HG02884 (cell line): Measurements from ENCODE around the gene GJA10.

Experiments used
- ATAC-seq: cut with Tn5 transposase; IDR thresholded peaks from one replicate; pipeline ENCODE4 v1.9.1; 2021; ENCODE audit warnings: mild to moderate bottlenecking, moderate library complexity; ENCODE audit not compliant: unreplicated experiment

The GJA10 gene

DNA sequence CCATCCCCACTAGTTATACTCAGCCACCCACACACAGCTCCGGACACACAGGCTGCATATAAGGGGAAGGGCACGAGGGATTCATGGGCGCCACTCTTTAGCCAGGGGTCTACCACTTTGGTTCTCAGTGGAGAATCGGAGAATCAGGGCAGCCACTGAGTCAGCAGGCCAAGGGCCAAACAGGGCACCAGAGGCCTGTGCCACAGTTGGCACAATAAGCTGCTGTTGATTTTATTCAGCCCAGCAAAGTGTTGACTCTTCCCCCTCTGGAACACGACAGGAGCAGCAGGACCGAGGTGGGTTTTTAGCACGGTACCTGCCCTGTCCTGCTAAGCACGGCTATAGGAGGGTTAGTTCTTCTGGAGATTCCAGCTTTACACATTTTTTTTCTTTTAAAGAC is 48.3 kb downstream of the GJA10 start:
- ATAC-seq = no peak

DNA sequence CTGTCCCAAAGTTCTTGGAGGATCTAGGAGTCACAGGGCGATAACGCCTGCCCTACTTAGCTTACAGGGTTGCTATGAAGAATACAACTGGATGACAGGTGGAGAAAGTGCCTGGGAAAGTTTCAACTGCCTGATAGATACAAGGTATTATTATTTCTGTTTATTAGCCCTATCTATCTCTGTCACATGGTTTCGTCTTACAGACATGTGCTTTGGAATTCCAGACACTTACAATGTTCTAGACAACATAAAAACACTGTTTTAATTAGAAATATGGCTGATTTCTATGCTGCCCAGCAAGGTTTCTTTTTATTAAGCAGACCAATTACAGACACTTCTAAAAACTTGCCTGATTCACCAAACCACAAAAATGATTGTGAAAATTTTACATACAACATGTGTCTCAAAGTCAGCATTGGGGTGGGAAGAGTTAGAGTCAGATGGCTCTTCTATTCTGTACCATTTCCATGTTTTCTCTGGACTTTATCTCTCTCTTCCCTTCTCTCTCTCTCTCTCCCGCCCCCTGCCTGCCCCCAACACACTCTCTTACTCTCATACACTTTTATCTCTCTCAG is 50.0 kb downstream of the GJA10 start:
- ATAC-seq = no peak

DNA sequence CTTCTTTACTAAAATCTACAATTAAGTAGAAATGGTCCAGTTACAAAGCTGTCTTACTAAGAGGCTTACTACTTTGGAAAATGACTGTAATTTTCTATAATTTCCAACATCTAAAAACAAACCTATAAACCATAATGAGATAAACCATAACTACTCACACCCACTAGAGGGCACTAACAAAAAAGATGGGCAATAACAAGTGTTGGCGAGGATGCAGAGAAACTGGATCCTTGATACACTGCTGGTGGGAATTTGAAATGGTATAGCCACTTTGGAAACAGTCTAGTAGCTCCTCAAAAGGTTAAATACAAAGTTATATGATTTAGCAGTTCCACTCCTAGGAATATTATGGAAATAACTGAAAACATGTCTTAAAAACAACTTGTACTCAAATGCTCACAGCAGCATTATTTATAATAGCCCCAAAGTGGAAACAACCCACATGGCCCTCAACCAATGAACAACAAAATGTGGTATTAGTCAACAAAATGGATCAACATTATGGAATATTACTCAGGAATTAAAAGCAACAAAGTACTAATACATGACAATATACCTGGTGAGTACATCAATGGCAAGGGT is 50.6 kb downstream of the GJA10 start:
- ATAC-seq = no peak
